HG03025 (cell line): Measurements from ENCODE around the gene ZMAT5.

Experiments
- ATAC-seq: cut with Tn5 transposase; IDR thresholded peaks from one replicate; pipeline ENCODE4 v1.9.1; 2021; ENCODE audit warnings: mild to moderate bottlenecking, moderate library complexity; ENCODE audit not compliant: unreplicated experiment, low FRiP score

ZMAT5 gene

DNA sequence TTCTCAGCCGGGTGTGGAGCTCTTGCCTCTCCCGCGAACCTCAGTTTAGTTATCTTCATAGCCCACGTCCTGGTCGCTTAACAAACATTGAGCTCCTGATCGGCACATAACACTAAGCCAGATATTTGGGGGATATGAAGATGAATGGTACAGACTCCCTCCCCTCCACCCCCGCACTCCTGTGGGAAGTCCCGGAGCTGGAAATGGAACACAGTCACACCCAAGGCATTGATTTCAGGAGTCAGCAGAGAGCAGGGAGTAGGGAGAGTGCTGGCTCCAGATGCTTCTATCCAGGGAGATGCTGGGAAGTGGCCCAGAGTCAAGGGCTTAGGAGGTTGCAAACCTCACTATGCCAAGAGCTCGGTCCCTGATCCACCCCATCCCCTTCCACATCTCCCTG is 73.1 kb downstream of the ZMAT5 start:
- ATAC-seq, result no peak

DNA sequence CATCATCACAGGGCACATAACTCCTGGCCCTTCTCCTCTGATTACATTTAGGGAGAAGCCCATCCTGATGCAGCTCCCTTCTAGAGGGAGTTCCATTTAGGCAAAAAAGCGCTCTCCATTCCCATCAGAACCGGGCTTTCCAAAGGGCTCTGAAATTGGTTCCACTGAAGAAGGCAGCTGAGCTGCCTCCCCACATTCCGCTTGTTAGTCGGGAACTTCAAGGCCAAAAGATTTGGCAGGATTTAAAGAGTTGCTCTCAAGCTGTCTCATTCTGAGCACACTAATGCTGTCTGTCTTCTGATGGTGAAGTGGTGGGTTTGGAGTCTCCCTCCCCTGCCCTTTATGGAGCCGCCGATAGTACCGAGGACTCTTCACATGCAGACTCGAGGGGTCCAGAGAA is 73.6 kb downstream of the ZMAT5 start:
- no peak for ATAC-seq

DNA sequence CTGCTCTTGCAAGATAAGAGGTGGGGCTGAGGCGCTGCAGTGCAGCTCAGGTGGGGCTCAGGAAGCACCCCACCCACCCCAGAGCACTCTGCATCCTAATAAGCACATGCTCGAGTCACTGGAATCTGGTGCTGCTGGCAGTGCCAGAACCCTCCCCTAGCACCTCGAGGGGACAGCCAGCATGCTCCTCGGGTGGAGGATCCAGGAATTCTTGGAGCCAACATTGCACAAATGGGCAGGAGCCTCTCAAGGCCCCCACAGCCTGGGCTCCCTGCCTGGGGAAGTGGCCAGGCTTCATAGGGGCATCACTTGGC is 74.5 kb downstream of the ZMAT5 start:
- no peak for ATAC-seq

DNA sequence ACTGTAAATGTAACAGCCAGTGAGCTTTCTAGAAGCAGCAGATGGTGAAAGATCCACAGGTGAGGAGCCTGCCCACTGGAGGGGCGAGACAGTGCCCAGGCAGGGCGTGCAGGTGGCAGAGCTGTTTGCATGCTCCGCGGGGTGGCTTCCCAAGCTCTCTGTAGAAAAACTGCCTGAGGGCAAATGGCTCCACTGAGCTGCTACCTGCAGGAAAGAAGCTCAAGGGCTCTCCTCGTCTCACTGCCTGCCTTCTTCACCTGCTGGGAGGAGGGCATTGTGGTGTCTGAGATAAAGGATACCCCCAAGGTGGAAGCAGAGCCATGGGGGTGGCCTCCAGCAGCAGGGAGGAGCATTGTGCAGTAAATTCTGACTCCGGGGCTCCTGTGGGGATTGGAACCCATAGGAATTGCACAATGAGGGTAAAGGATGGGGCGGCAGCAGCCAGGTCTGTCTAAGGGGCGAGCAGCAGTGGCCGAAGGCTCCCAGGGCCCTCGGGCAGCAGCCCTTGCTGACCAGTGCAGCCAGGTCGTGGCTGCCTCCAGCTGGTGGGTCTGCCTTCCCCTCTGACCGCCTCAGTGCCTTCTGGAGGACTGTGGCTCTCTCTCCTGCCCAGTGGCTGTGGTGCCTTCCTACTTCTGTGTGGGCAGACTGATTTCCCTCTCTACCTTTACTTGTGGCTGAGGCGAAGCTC is 75.0 kb downstream of the ZMAT5 start:
- ATAC-seq, result no peak

DNA sequence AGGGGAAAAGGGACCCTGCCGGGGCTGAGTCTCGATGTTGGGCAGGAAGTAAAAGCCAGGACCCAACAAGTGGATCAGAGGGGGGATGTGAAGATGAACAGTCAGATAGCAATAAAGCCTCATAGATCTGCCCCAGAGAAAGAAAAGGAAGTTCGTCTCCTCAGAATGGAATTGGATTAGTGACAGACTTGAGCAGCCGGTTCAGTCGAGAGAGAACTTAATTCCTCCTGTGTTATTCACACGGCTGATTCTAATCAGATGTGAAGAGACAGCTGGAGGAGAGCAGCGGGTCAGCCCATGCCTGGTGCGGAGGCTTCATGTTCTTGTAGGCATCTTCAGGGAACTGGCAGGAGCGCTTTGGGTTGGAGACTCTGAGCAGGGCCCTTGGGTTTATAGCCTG is 76.3 kb downstream of the ZMAT5 start:
- ATAC-seq, result no peak

DNA sequence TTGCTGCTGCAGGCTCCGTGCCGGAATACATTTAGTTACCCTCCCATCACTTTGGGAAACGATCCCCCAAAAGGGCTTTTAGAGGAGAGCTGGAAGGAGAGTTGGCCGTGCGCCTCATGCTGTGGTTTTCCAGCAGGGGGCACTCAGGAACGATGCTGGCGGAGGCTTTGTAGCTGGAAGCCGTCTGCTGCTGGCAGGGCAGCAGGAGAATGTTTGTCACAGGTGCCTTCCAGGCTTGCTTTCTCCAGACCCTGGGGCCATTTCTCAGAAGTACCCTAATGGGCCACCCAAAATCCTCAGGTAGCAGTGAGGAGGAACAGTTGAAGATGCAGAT is 77.0 kb downstream of the ZMAT5 start:
- no peak for ATAC-seq

DNA sequence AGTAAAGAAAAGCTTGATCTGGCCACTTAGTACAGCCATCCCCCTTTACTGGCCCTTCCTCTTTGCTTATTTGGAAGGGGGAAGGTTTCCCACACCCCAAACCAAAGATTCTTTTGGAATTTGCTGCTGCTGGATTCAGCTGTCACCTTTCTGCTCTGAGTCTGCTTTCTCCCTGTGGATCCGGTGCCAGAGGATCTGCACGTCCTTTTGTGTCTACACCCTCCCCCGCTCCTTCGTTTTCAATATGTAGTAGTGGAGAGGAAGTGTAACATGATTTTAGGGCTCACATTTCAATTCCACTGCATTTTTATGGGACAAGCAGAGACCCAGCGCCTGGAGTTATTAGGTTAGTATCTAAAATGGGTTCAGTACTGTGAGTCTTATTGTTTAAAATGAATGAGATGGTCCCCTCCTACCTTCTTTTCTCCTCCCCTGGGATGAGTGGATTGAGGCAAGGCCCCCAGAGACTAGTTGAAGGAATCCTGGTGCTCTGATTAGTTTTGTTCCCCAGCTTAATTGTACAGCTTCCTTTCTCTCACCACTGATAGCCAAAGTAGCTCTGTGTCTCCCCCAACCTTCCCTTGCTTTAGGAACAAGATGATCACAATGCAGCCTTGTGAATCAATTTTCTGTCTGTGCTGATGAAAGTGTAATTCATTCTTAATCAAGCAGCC is 77.5 kb downstream of the ZMAT5 start:
- ATAC-seq, result no peak

DNA sequence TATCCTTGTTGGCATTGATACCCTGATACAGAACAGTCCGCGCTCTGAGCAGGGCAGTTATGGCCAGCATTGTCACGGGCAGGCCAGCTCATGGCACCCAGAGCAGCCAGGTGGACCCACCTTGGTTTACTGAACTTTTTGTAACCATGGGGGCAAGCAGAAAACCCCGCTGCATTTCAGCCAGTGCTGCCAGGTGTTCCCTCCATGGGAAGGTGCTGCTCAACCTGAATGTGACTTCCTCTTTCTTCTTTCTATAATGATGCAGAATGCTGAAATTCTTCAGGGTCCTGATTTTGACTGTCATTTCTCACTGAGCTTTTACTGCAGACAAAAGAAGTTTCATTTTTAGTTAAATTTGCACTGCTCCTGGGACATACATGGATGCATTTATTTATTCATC is 82.6 kb downstream of the ZMAT5 start:
- no peak for ATAC-seq

DNA sequence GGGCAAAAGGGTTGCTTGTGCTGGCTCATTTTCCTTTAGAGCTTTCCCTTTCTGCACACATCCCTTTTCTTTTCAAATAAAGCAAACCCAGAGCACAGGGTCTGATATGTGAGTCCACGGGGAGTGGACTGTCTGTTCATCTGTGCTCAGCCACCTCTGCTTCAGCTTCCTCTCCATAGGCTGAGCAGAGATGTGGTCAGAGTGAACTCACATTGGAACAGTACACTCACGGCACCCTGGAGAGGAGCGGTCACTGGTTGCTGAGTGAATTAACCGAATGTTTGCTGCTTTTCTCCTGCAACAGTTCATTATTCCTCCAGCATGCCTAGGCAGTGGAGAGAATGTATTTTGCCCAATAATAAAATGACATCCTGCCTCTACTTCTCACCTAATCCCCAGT is 83.3 kb downstream of the ZMAT5 start:
- no peak for ATAC-seq
